HTR-8/SVneo (cell line): ENCODE results near the gene PPARG.
"Not testable (repeated sequence)": the region's sequence is repeated elsewhere in the genome, so short reads cannot be mapped to it uniquely, and the experiment has no call there.

Experiments used
- DNase-seq: peaks from one replicate; pipeline ENCODE4 v3.0.0; 2011; ENCODE audit warnings: low spot score, mixed read lengths; ENCODE audit not compliant: insufficient read length
- FAIRE-seq: peaks from 2 replicates; lab custom pipeline; 2011; peaks lifted over from hg19 to GRCh38; lab: Jason Lieb, UNC

Gene PPARG

DNA sequence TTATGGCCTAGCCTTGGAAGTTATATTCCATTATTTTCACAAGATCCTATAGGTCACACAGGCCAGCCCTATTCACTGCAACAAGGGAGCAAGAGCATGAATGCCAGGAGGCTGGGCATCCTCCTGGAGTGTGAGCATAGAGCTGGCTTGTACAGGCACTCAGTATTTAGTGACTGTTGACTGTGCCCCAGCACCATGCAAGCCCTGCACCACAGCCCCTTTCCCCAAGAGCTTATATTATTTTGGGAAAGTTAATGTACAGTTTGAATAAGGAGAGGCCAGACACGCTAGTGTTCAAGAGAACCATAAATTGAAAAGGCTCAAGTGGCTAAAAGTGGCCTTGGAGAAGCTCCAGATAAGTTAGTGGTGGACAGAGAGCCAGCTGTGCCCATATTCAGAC, 163.1 kb downstream of the PPARG start:
- no peak for FAIRE-seq
- DNase-seq, result no peak

DNA sequence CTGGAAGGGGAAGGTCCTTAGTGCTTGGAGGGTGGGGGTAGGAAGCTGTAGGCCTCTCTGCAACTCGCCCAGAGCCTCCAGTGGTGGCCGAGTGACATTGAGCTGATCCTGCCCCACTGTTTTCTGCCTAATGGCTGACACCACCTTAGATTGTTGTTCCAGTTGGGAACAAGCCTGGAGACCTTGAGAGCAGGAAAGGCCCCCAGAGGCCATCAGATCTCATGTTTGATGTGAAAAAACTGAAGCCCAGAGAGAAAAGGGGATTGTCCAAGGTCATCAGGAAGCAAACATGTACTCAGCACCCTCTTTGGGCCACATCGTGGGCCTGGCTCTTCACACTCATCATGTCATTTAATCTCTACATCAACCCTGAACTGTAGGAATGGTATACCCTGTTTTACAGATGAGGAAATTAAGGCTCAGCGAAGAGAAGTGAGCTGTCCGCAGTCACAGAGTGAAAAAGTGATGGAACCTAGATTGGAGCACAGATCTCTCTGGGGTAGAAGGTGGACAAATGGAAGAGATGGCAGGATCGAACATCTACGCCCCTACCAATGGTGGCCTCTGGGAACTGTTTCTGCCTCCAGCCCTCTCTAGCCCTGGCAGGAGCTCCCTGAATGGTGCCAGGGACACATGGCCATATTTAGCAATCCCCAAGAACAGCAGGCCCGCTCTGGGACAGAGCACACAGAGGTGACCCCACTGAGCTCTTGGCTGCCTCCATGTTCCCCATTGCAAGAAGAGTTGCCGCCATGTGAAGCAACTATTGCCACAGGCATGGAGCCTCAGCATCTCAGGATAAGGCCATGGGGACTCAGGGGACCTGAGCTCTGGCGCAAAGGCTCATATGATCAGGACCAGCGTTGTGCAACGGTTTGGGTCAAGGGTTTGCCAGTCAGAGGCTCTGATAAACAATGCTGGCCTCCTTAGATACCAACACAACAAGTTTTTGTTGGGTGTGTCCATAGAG, 163.8 kb downstream of the PPARG start:
- FAIRE-seq (no peak), DNase-seq (no peak)

DNA sequence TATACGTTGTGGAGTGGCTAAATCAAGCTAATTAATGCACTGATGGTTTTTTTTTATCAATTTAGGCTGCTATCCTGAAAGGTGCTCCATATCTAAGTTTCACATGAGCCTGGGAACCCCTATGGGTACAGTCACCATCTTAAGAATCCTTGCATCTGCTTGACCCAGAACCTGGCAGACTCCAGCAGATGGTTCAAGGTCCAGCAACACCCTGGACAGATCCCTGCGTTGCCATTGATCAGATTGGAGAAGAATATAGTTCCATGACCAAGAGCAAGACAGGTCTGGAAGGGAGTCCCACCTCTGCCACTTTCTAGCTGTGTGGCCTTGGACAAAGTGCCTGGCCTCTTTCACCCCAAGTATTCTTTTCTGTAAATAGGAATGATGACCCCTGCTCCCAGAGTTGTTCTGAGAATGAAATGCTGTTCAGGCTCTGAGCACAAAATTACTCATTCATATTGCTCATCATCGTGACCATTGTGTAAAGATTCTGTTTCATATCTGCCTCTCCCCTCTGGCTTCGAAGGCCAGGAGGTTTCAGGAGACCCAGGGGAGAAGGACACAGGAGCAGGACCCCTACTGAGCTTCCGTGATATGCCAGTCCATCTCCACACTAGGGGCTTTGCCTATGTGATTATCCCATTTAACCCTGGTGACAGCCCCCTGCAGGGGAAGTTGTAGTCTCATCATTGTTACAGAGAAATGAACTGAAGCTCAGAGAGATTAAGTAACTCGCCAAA, 165.4 kb downstream of the PPARG start:
- FAIRE-seq (no peak), DNase-seq (no peak)

DNA sequence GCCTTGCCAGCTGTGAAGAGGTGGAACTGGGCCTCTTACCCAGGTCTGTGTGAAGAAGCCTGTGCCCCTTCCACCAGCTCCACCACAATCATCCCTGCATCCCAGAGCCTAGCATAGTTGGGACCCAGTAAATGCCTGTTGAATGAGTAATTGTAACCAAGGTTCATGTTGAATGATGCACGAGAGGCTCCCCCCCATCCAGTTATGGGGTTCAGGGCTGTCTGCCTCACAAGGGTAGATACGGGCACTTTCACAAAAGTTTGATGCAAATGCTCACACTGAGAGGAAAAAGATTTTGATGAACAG, 165.9 kb downstream of the PPARG start:
- DNase-seq, result no peak
- no peak for FAIRE-seq

DNA sequence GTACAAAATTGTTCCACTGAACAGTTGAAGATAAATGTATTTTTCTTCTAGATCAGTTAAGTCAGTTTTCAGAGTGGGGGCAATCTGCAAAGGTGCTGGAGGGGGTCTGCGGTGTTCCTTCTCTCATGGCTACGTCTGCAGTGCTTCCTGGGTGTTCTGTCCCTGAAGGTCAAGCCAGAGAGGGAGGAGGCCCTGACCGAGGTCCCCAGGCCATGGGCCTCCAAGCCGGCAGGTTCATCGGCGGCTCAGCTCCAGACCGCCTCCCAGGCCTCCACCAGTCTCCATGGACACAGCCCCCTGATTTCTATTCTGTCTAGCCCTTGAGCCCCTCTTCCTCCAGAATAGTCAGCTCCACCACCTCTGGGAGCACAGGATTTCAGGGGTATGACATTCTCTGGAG, 166.9 kb downstream of the PPARG start:
- DNase-seq (no peak), FAIRE-seq (no peak)

DNA sequence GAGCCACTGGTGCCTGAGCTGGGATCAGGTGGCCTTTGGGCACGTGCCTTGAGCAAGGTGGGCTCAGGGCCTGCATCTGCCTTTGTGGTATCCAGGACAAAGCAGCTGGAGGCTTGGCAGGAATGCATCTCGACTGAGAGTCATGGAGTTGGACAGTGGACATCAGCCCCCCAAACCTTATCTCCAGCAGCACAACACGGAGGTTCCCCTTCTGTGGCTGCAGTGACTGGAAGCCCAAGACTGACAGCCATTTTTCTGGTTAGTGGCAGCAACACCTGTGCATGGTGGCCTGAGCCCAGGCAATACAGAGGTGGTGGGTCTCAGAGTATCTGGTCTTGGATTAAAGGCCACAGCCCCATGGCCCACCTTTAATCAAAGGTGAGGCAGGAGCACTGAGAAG, 167.6 kb downstream of the PPARG start:
- no peak for FAIRE-seq

DNA sequence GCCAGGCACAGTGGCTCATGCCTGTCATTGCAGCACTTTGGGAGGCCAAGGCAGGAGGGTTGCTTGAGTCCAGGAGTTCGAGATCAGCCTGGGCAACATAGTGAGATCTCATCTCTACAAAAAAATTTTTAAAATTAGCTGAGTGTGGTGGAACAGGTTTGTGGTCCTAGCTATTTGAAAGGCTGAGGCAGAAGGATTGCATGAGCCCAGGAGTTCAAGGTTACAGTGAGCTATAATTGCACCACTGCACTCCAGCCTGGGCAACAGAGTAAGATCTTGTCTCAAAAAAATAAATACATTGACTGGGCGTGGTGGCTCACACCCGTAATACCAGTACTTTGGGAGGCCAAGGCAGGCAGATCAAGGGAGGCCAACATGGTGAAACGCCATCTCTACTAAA, 168.5 kb downstream of the PPARG start:
- FAIRE-seq, DNase-seq: not testable (repeated sequence)

More for the DNA sequence above, 167.6 kb downstream of the PPARG start:
- no peak for DNase-seq

GRCh38 chr3:12458901-12459300, 170.0 kb downstream of the PPARG start:
- DNase-seq, result no peak
- FAIRE-seq, result no peak

GRCh38 chr3:12460127-12460526, 171.3 kb downstream of the PPARG start:
- no peak for FAIRE-seq
- no peak for DNase-seq

DNA sequence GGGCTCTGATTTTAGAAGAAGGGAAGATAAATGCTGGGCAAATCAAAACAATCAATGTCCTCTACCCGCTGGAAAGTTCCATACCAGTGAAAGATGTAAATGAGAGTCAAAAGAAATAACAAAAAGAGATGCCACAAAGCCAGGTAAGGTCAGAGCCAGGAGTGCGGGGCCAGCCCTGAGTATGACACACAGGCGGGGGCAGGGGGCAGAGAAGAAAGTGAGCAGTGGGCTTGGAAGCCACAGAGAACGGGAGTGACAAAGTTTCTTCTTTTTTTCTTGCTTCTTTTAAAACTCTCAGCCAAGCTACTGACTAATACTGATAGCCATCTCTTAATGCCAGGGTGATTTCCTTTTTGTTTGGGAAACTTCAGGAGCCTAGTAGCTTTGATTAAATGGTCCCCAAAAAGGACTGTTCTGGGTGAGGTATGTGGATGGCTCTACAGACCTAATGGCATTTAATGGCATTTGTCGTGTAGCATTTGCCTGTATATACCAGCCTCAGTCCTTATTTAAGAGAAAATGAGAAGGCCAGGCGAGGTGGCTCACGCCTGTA, 172.3 kb downstream of the PPARG start:
- DNase-seq (no peak), FAIRE-seq (no peak)

- FAIRE-seq, result no peak
Observed at GRCh38 chr3:12462159-12462947, 173.5 kb downstream of the PPARG start.

GRCh38 chr3:12463686-12464085, 174.8 kb downstream of the PPARG start:
- FAIRE-seq, result no peak
- no peak for DNase-seq

More at GRCh38 chr3:12462159-12462947, 173.5 kb downstream of the PPARG start:
- DNase-seq, result no peak

- DNase-seq (no peak), FAIRE-seq (no peak)
Observed at GRCh38 chr3:12464181-12464580, 175.3 kb downstream of the PPARG start.

GRCh38 chr3:12465151-12465835, 176.4 kb downstream of the PPARG start:
- FAIRE-seq (no peak), DNase-seq (no peak)

- no peak for DNase-seq
- FAIRE-seq, result no peak
Observed at GRCh38 chr3:12465836-12466225, 177.0 kb downstream of the PPARG start.

GRCh38 chr3:12467746-12468145, 178.9 kb downstream of the PPARG start:
- DNase-seq (no peak), FAIRE-seq (no peak)

DNA sequence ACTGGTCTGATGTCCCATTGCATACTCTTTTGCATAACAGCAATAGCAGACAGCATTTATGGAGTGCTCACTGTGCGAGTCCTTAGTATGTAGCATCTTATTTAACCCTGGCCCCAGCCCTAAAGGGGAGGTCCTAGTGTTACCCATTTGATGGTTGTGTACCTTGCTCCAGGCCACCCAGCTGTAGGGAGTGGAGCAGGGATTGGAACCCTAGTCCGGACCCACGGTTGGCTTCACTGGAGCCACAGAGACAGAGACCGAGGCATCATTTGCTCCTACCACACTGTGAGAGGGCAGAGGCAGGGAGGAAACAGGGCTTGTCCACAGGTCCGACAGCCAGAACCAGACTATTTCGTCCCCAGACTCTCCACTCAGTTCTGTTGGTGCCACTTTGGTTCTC, 179.4 kb downstream of the PPARG start:
- no peak for DNase-seq
- no peak for FAIRE-seq

DNA sequence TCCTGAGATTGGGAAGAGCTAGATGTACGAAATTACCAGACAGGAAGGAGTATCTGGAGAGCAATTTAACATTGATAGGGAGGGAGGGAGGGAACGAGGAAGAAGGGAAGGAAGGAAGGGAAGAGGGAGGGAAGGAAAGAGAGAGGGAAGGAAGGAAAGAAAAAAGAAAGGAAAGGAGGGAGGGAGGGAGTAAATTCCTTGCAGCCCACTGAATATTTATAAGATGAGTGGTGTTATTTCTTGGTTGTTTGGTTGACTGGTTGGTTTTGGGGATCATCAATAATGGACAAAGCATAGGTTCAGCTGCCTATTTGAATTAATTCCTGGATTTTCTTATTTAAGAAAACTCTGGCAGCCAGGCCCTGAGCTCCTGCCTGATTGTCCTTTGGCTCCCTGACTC, 179.9 kb downstream of the PPARG start:
- DNase-seq, result no peak
- no peak for FAIRE-seq

GRCh38 chr3:12469222-12469621, 180.4 kb downstream of the PPARG start:
- not testable (repeated sequence) for FAIRE-seq, DNase-seq

- no peak for FAIRE-seq
- DNase-seq, result no peak
Observed at GRCh38 chr3:12470111-12470510, 181.2 kb downstream of the PPARG start.
